ENCODE measurements around the gene MRGPRG.
"Not testable (repeated sequence)": the region's sequence is repeated elsewhere in the genome, so short reads cannot be mapped to it uniquely, and the experiment has no call there.

The MRGPRG gene

DNA sequence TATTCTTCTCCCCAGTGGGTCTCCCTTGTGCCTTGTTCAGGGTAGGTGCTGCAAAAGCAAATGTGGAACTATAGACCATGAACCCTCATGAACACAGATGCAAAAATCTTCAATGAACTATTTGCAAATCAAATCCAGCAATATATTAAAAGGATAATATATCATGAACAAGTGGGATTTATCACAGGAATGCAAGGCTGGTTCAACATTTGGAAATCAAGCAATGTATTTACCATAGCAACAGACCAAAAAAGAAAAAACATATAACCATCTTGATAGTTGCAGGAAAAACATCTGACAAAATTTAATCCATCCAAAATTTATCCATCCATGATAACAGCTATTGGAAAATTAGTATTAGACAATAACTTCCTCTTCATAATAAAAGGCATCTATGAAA lies 42.1 kb downstream of the MRGPRG start:
- no peak for DNase-seq (ENCODE audit: low read depth, low spot score)

- DNase-seq (ENCODE audit: low read depth, low spot score): no peak
Measured at GRCh38 chr11:3175194-3175593, 43.4 kb downstream of the MRGPRG start.

GRCh38 chr11:3174387-3174786 lies 44.2 kb downstream of the MRGPRG start:
- no peak for DNase-seq (ENCODE audit: low read depth, low spot score)

- no peak for DNase-seq (ENCODE audit: low read depth, low spot score)
Measured at GRCh38 chr11:3173795-3174194, 44.8 kb downstream of the MRGPRG start.

DNA sequence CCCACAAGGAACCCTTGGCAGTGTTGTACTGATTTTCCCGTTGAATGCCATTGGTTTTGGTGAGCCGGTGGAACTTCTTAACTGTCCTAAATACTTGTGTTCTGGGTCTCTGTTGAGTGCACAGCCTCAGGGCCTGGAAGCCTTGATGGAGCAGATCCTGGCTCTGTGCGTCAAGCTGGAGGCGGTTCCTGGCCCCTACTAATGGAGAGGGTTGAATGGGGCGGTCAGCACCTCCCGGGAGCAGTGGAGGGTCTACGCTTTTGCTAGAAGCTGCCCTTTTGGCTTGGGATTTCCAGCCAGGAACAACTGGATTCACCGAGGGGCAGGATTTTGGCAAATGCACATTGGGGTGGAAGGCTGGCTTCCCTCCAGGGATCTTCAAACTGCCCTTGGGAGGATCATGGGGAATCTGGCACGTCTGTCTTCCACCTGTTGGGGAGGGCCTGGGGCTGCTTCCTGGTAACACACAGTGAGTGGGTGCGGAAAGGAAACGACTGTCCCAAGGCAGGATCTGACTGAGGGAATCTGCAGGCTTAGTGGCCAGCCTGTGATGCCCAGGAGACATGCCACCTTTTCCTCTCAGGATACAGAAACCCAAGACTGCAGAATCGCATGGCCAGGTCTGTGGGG lies 46.6 kb downstream of the MRGPRG start:
- DNase-seq (ENCODE audit: low read depth, low spot score): no peak

- no peak for DNase-seq (ENCODE audit: low read depth, low spot score)
Measured at GRCh38 chr11:3170756-3171650, 47.6 kb downstream of the MRGPRG start.

DNA sequence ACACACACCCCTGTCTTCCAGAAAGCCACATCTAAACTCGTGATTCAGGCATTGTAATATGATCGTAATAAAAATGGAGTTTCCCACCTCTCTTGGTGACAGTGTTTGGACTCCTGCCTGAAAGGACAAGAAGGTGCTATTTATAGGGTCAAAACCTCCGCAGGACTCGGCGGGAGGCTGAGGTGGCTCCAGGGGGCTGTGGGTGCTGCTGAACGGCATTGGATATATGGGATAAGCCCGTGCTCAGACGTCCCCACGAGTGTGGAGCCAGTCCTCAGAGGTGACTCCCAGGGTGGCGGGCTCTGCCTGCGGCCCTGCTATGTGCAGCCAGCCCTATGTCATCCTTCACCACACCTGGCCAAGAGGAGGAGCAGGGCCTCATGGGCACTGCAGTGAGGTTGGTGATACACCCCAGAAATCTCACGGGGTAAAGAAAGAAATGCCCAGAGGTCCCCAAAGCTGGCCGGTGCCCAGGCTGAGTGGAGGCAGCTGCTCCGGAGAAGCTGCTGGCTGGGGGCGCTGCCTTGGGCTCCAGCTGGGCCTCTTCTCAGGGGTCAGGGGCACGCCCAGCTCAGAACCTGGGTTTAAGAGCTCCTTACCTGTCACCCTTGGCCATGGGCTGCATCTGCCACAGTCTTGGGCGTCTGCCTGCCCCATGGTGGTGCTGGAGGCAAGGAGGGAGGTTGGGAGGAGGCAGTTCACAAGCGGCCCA lies 48.4 kb downstream of the MRGPRG start:
- no peak for DNase-seq (ENCODE audit: low read depth, low spot score)

DNA sequence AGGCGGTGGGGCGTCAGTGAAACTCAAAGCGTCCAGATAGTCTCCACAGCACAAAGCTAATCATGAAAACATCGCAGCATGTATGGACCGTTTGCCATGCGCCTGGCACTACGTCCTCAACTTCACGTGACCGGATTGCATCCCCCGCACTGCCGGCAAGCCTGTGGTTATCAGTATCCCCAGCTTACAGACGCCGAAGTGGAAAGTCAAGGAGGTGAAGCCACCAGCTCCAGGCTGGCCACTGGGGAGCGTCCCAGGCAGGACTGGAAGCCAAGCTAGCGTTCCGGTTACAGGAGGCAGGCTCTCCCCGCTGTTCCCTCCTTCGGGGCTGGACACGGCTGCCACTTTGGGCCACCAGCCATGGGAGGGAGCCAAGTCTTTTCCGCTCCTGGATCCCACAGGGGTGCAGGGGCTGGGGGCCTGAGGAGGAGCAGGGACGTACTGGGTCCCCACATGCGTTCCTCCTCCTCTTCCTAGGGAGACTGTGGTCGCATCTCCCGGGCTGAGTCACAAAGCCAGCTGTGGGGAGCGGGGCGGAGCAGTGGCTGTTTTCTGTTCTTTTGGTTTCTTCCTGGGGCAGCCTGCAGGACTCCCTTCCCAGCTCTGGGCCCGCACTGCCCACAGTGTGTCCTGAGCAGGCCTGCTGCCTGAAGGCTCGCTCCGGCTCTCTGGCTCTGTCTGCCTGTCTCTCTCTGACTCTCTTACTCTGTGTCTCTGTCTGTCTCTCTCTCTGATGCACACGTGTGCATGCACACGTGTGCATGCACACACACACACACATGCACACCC lies 49.2 kb downstream of the MRGPRG start:
- DNase-seq (ENCODE audit: low read depth, low spot score): no peak

GRCh38 chr11:3168742-3169254 lies 49.8 kb downstream of the MRGPRG start:
- DNase-seq (ENCODE audit: low read depth, low spot score): not testable (repeated sequence)

Measured in iPS DF 19.7 (cell line).